Measurements from ENCODE around the gene ADRA2B. TPM values are rescaled to one million over a fixed set of nuclear protein-coding genes. Genes with fewer than 3 reads are reported as not detected.

ADRA2B gene
- polyA plus RNA-seq, 1 donor (not counting 4 experiments of a cell fraction or from before 2014, with no cell fraction given): not detected

DNA sequence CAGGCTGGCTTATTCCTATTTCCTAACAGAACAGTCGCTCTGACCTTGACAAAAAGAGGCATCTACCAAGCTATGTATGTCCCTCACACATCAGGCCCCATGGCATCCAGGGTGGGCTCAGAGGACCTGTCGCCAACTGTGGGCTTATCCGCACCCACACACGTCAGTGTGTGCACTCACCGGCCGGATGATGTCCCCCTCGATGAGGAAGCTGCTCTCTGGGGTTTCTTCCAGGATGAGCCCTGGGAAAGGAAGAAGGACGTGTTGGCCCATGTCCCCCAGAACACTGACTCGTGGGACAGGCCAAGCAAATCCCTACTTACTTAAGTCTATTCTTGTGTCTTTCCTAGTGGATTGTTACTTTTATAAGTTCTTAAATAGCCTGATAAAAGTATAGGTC lies 18.8 kb upstream of the ADRA2B start:
- Histone ChIP-seq H3K4me3 (ENCODE audit: control insufficient read depth in 2 of 3, extremely low read depth in 1 of 3, insufficient read depth in 2 of 3, low read depth in 1 of 3, low read length in 3 of 3) (no peak overlapping the region), H2AFZ (ENCODE audit: control insufficient read depth, low read length) (no peak overlapping the region), H4K20me1 (ENCODE audit: control insufficient read depth, extremely low read depth, insufficient read depth, low read length) (no peaks in the 10 kb centered on the region), H3K36me3 (ENCODE audit: control insufficient read depth in 2 of 2, extremely low read depth in 1 of 2, insufficient read depth in 2 of 2, low read length in 2 of 2) (no peaks in the 10 kb centered on the region), H3K79me2 (ENCODE audit: control insufficient read depth, insufficient read depth, low read length) (no peaks in the 10 kb centered on the region), H3K9me3 (ENCODE audit: control insufficient read depth, low read depth, low read length) (no peaks in the 10 kb centered on the region), H3K27me3 (ENCODE audit: control insufficient read depth, extremely low read depth, insufficient read depth, low read length) (peaks cover 19% of the 10 kb centered on the region), H3K9ac (ENCODE audit: control insufficient read depth, extremely low read depth, insufficient read depth, low read length) (no peak overlapping the region), H3K4me2 (ENCODE audit: control insufficient read depth, extremely low read depth, insufficient read depth, low read depth, low read length) (no peak overlapping the region), H3K4me1 (ENCODE audit: control insufficient read depth, extremely low read depth, insufficient read depth, low read length) (no peaks in the 10 kb centered on the region), H3K27ac (ENCODE audit: control insufficient read depth, insufficient read depth, low read length) (no peak overlapping the region), H3K9me1 (ENCODE audit: control insufficient read depth, extremely low read depth, insufficient read depth, low read length) (no peaks in the 10 kb centered on the region)
- TF ChIP-seq, protein P1, sequence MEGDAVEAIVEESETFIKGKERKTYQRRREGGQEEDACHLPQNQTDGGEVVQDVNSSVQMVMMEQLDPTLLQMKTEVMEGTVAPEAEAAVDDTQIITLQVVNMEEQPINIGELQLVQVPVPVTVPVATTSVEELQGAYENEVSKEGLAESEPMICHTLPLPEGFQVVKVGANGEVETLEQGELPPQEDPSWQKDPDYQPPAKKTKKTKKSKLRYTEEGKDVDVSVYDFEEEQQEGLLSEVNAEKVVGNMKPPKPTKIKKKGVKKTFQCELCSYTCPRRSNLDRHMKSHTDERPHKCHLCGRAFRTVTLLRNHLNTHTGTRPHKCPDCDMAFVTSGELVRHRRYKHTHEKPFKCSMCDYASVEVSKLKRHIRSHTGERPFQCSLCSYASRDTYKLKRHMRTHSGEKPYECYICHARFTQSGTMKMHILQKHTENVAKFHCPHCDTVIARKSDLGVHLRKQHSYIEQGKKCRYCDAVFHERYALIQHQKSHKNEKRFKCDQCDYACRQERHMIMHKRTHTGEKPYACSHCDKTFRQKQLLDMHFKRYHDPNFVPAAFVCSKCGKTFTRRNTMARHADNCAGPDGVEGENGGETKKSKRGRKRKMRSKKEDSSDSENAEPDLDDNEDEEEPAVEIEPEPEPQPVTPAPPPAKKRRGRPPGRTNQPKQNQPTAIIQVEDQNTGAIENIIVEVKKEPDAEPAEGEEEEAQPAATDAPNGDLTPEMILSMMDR (optimal IDR thresholded peaks at IDR 0.05 in 1 of 3, IDR thresholded peaks at IDR 0.05 in 1 of 3, conservative IDR thresholded peaks at IDR 0.05 in 1 of 3; ENCODE audit: extremely low read depth in 1 of 3, insufficient read depth in 2 of 3, low read length in 3 of 3): no peak
- TF ChIP-seq EZH2 (IDR thresholded peaks at IDR 0.05; ENCODE audit: low read length): no peak
- FAIRE-seq (no peak), DNase-seq (ENCODE audit: low read depth, low spot score) (no peak)
- dilution Hi-C loops (cut with MboI; ENCODE audit: extremely low pct_ligation_motif_present, low sequenced_read_pairs): no loop called here

DNA sequence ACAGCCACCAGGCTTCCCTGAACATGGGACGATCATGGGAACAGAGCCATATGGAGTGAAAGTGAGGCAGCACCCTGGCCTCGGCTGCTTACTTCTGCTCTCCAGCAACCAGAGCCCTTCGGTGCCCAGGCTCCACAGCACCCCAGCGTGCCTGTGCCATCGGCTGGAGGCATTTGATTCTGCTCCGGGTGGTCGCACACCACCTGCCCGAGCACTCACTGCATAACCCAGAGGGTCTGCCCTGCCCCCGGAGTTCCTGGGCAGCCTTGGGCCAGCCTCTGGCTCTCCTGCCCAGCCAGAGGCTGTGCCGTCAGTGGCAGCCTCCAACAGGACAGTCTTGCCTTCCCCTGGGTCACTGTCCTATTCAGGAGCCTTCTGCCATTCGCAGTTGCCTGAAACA lies 18.1 kb upstream of the ADRA2B start:
- no peaks in the 10 kb centered on the region for H3K4me1 ChIP-seq (ENCODE audit: control insufficient read depth, extremely low read depth, insufficient read depth, low read length)
- no peak overlapping the region for H3K4me3 ChIP-seq (ENCODE audit: control insufficient read depth in 2 of 3, extremely low read depth in 1 of 3, insufficient read depth in 2 of 3, low read depth in 1 of 3, low read length in 3 of 3)
- dilution Hi-C loops (cut with MboI; ENCODE audit: extremely low pct_ligation_motif_present, low sequenced_read_pairs): no loop called here
- no peaks in the 10 kb centered on the region for H3K9me3 ChIP-seq (ENCODE audit: control insufficient read depth, low read depth, low read length)
- no peaks in the 10 kb centered on the region for H3K36me3 ChIP-seq (ENCODE audit: control insufficient read depth in 2 of 2, extremely low read depth in 1 of 2, insufficient read depth in 2 of 2, low read length in 2 of 2)
- no peak overlapping the region for H3K27ac ChIP-seq (ENCODE audit: control insufficient read depth, insufficient read depth, low read length)
- no peaks in the 10 kb centered on the region for H4K20me1 ChIP-seq (ENCODE audit: control insufficient read depth, extremely low read depth, insufficient read depth, low read length)
- no peak for DNase-seq (ENCODE audit: low read depth, low spot score)
- TF ChIP-seq, protein P1 (optimal IDR thresholded peaks at IDR 0.05 in 1 of 3, IDR thresholded peaks at IDR 0.05 in 1 of 3, conservative IDR thresholded peaks at IDR 0.05 in 1 of 3; ENCODE audit: extremely low read depth in 1 of 3, insufficient read depth in 2 of 3, low read length in 3 of 3): no peak
- no peak for TF ChIP-seq EZH2 (IDR thresholded peaks at IDR 0.05; ENCODE audit: low read length)
- no peak overlapping the region for H2AFZ ChIP-seq (ENCODE audit: control insufficient read depth, low read length)
- no peak for FAIRE-seq
- no peaks in the 10 kb centered on the region for H3K9me1 ChIP-seq (ENCODE audit: control insufficient read depth, extremely low read depth, insufficient read depth, low read length)
- no peaks in the 10 kb centered on the region for H3K79me2 ChIP-seq (ENCODE audit: control insufficient read depth, insufficient read depth, low read length)
- H3K4me2 ChIP-seq (ENCODE audit: control insufficient read depth, extremely low read depth, insufficient read depth, low read depth, low read length): no peak overlapping the region
- H3K27me3 ChIP-seq (ENCODE audit: control insufficient read depth, extremely low read depth, insufficient read depth, low read length): peaks cover 19% of the 10 kb centered on the region
- H3K9ac ChIP-seq (ENCODE audit: control insufficient read depth, extremely low read depth, insufficient read depth, low read length): no peak overlapping the region
